OCI-LY1 (cell line): ENCODE results near the gene HDDC2.

Experiments
- CTCF ChIP-seq: fragments of 200-600 bp; sonication (generic), shearing (Covaris generic); IDR thresholded peaks from 2 replicates; pipeline ENCODE4 v1.5.1; 2017; ENCODE audit warnings: mild to moderate bottlenecking, antibody characterized with exemption, low read length, moderate library complexity, mixed read lengths
- EZH2 ChIP-seq: fragments of 200-600 bp; sonication (generic), shearing (Covaris generic); IDR thresholded peaks from 2 replicates; pipeline ENCODE4 v1.8.0; 2017; ENCODE audit warnings: borderline replicate concordance, mixed run types, mild to moderate bottlenecking, antibody characterized with exemption, low read length, moderate library complexity, mixed read lengths

- TF ChIP-seq CTCF (no peak), EZH2 (no peak)
These were observed 21.8 kb downstream of the HDDC2 start for GRCh38 chr6:125279961-125280360.
